Adipose tissue (tissue), 3 donors: Measurements from ENCODE around the gene STK33. TPM values are rescaled to one million over a fixed set of nuclear protein-coding genes. Genes with fewer than 3 reads are reported as not detected.

Experiments used
- H3K27ac ChIP-seq: one replicate; pipeline ENCODE4 v1.5.1; 2013; ENCODE audit warnings: low read depth, low read length
- WGBS, 3 donors: extraction: QIAGEN DNeasy Blood & Tissue Kit; methylation state at CpG; one replicate each; pipeline ENCODE4 v1.1.7; 2013; 5-methylcytosine and 5-hydroxymethylcytosine counted together
- polyA plus RNA-seq, 3 donors: library from polyadenylated mRNA; stranded (reverse); fragments of 200-250 nt; gene quantifications; one replicate each; pipeline ENCODE4 v1.2.3, GENCODE V29; 2013
- donor health status: healthy with polysubstance abuse.
- donor health status: Bipolar disorder and iron deficiency.
- donor health status: healthy.

The STK33 gene
- polyA plus RNA-seq, 3 donors: 0.70 to 4.1 TPM; not detected in 1

DNA sequence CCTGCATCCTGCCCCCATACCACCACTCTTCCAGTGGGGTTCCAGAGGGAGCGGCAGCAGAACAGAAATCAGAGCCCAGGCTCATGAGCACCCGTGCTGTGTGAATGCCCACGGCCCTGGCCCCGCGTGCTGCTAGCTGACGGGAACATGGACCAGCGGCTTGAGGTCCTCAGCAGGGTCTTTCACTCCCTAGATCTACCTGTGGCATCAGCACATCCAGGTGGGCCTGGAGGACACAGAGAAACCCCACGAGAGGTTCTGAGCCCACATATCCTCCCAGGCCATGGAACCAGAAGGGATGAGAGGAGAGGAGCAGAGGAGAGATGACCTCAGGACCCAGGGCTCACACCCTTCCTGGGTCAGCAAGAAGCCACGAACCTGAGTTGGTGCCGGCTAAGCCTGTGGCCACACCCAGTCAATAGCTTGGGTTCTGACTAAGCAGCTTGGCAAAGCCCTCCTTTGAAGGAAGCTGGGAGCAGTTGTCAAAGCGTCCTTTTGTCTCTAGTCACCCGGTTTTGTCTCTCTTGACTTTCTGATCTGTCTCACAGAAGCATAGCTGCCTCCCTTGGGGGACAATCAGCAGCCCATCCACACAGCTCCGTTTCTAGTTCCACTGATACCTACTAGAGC lies 241.0 kb downstream of the STK33 start:
- H3K27ac ChIP-seq: no peak overlapping the region
- WGBS, 3 donors: 79 to 87% (median 81%) methylated on average over 13 of the region's 13 CpGs

DNA sequence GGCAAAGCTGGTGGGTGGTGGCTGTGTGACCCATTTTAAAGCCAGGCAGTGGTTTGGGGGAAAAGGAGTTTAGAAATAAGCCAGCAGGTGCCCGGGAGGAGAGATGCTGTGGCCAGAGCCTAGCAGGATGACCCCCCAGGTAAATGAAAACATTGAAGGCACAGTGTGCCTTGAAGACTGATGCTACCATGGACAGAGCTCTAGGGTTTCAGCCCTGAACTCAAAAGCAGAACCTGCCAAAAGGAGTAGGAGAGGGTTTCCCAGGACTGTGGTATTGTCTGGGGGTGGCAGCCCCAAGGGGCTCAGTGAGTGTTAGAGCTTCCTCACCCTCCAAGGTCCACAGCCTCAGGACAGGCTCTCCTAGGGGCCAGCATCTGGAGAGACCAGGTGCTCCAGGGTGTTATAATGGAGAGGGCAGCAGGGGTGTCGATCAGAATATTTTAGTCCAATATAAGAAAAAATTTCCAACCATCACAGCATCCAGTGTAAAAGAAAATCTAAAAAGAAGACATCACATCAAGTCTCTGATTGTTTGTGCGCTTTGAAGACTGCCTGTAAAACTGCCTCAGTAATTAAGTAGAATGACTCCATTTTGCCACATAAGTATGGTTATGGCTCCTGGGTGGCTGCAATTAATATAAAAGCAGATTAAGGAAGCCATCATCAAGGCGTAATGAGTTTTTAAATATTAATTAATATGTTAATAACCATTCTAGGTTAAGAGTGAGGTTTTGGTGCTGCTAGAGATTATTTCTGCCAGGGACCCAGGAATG lies 241.7 kb downstream of the STK33 start:
- 92 to 94% (median 93%) methylated on average over 4 of the region's 4 CpGs for WGBS, 3 donors
- H3K27ac ChIP-seq: no peak overlapping the region

DNA sequence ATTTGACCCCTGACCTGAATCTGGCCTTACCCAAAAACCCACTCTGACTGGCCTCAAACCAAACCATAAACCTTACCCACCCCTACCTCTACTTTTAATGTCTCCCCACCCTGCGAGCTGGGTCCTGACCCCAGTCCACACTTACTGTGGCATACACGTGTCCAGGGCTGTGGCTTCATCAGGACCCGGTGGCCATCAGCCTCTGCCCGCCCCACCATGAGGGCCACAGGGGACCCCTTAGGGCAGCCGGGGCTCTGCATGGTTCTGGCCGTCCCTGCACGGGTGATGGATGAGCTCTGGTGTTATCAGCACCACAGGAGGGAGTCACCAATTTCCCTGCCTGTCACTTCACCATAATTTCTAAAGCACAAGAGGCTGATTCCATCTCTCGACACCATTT lies 242.8 kb downstream of the STK33 start:
- no peak overlapping the region for H3K27ac ChIP-seq
- WGBS, 3 donors: 77 to 88% (median 87%) methylated on average over 8 of the region's 8 CpGs

- WGBS, 3 donors: 89 to 100% (median 99%) methylated on average over 2 of the region's 2 CpGs
- no peak overlapping the region for H3K27ac ChIP-seq
Observed at GRCh38 chr11:8347978-8348377, 246.1 kb downstream of the STK33 start.

- WGBS, 3 donors: 88 to 92% (median 91%) methylated on average over 15 to 16 of the region's 16 CpGs
- no peak overlapping the region for H3K27ac ChIP-seq
Observed at GRCh38 chr11:8346157-8346755, 247.8 kb downstream of the STK33 start.

DNA sequence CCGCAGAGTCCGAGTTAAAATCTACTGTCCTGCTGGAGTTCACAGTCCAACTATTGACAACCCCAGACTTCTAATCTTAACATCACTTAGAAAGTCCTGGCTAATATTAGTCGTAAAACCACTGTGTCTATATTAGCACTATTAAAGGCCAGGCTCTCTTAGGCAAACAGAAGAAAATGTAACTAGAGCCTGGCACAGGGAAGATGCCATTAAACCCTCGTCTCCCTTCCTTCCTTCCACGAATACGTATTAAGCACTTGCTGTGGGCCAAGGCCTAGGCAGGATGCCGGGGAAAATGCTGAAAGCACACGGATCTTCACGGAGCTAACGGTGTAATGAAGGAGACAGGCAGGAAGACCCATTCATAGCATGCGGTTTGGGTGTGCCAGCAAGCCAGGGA lies 248.8 kb downstream of the STK33 start:
- H3K27ac ChIP-seq: no peak overlapping the region
- 76 to 83% (median 80%) methylated on average over 11 of the region's 11 CpGs for WGBS, 3 donors

DNA sequence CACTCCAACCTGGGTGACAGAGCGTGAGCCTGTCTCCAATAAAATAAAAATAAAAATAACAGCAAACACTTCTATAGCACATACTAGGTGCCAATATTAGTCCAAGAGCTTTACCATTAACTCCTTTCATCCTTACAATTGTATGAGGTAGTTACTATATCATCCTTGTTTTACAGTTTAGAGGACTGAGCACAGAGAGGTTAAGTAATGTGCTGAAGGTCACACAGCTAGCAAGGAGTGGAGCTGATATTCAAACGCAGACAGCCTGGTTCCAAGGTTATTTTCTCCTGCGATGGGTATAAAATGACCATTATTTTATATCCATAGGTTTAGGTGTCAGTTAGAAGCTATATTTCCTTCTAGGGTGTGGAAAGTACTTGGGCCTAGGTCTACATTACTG lies 249.7 kb downstream of the STK33 start:
- 64 to 78% (median 67%) methylated on average over 3 of the region's 3 CpGs for WGBS, 3 donors
- no peak overlapping the region for H3K27ac ChIP-seq

GRCh38 chr11:8342821-8343681 lies 251.0 kb downstream of the STK33 start:
- WGBS, 3 donors: 69 to 86% (median 72%) methylated on average over 18 of the region's 18 CpGs
- no peak overlapping the region for H3K27ac ChIP-seq

DNA sequence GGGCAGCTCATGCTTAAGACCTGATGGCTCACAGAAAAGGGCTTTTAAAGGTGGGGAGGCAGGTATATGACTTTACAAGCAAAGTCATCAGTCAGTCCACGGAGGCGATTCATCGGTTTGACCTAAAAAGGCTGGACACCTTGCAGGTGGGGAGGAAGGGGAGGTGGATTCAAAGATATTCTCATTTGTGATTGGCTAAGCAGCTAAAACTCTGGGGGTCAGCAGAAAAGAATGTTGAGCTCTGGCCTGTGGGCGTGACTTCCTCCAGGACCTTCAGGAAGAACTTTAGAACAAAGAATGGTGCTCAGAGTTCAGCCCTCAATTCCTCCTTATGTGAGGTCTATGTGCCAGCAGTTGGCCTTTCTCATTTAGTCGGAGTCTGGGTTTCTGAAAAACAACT lies 252.0 kb downstream of the STK33 start:
- no peak overlapping the region for H3K27ac ChIP-seq
- WGBS, 3 donors: 86 to 88% (median 87%) methylated on average over 5 of the region's 5 CpGs

Other genes with a start within 250 kb of the STK33 start
- 1 to 10 TPM; 2.9 to 3.2 (median 3.1) TPM for gene TRIM66, start 88.4 kb upstream of the STK33 start, polyA plus RNA-seq
- gene RPL27A, start 88.6 kb upstream of the STK33 start, polyA plus RNA-seq: 1,000 to 10,000 TPM; 1,605 to 4,083 (median 1,842) TPM